GM12873 (cell line): ENCODE measurements around the gene MICU1.

Experiments used
- CTCF ChIP-seq: IDR thresholded peaks from 2 replicates; pipeline ENCODE4 v1.5.1; 2012; ENCODE audit warnings: low read depth, mild to moderate bottlenecking, moderate library complexity, low read length, control low read depth; ENCODE audit not compliant: insufficient read depth; ENCODE audit errors: missing control alignments

Gene MICU1

GRCh38 chr10:72322280-72323058, 303.4 kb downstream of the MICU1 start:
- no peak for TF ChIP-seq CTCF

- TF ChIP-seq CTCF = no peak
Observed at GRCh38 chr10:72322030-72322279, 303.9 kb downstream of the MICU1 start.

GRCh38 chr10:72321248-72322029, 304.4 kb downstream of the MICU1 start:
- TF ChIP-seq CTCF = no peak

GRCh38 chr10:72320676-72321247, 305.1 kb downstream of the MICU1 start:
- no peak for TF ChIP-seq CTCF

- TF ChIP-seq CTCF = no peak
Observed at GRCh38 chr10:72319416-72320254, 306.2 kb downstream of the MICU1 start.

- no peak for TF ChIP-seq CTCF
Observed at GRCh38 chr10:72318418-72319262, 307.2 kb downstream of the MICU1 start.
